GM12873 (cell line): ENCODE measurements around the gene CARF.

Experiments
- TF ChIP-seq, protein P1 (sequence below): IDR thresholded peaks from 2 replicates; pipeline ENCODE4 v1.5.1; 2012; ENCODE audit warnings: low read depth, mild to moderate bottlenecking, moderate library complexity, low read length, control low read depth; ENCODE audit not compliant: insufficient read depth; ENCODE audit errors: missing control alignments

The CARF gene

DNA sequence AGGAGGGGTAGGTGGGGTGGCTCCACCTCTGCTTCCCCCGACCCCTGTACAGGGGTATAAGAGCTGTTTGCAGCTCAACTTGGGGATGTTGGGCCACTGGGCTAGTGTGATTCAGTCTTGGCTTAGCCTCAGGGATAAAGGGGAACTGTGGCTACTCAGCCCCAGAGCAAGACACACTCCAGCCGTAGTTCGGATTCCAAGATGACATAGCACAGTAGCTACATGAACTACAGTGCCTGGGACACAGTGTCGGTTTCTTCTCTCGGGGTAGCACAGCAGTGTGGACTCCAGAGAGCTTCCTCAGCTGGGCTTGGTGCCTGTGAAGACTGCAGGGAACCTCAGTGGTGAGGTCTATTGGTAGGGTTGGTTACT, 21.1 kb downstream of the CARF start:
- TF ChIP-seq, protein P1, sequence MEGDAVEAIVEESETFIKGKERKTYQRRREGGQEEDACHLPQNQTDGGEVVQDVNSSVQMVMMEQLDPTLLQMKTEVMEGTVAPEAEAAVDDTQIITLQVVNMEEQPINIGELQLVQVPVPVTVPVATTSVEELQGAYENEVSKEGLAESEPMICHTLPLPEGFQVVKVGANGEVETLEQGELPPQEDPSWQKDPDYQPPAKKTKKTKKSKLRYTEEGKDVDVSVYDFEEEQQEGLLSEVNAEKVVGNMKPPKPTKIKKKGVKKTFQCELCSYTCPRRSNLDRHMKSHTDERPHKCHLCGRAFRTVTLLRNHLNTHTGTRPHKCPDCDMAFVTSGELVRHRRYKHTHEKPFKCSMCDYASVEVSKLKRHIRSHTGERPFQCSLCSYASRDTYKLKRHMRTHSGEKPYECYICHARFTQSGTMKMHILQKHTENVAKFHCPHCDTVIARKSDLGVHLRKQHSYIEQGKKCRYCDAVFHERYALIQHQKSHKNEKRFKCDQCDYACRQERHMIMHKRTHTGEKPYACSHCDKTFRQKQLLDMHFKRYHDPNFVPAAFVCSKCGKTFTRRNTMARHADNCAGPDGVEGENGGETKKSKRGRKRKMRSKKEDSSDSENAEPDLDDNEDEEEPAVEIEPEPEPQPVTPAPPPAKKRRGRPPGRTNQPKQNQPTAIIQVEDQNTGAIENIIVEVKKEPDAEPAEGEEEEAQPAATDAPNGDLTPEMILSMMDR: no peak

DNA sequence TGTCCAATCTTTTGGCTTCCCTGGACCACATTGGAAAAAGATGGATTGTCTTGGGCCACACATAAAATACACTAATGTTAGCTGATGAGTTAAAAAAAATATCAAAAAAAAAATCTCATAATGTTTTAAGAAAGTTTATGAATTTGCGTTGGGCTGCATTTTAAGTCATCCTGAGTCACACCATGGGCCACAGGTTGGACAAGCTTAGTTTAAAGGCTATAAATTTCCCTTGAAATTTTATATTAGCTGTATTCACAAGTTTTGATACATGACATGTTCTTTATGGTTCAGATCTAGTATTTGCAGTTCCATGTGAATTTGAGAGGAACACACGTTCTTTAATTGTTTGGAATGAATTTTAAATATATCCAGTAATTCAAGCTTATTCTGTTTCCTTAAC, 21.9 kb downstream of the CARF start:
- TF ChIP-seq, protein P1: no peak

DNA sequence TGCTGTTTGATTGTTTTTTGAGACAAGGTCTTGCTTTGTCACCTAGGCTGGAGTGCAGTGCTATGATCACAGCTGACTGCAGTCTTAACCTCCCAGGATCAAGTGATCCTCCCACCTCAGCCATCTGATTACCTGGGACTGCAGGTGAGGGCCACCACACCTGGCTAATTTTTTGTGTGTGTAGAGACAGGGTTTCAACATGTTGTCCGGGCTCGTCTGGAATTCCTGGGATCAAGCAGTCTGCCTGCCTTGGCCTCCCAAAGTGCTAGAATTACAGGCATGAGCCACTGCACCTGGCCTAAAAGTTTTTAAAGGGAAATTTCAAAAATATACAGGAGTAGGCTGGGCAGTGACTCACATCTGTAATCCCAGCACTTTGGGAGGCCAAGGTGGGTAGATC, 22.4 kb downstream of the CARF start:
- TF ChIP-seq, protein P1: no peak

DNA sequence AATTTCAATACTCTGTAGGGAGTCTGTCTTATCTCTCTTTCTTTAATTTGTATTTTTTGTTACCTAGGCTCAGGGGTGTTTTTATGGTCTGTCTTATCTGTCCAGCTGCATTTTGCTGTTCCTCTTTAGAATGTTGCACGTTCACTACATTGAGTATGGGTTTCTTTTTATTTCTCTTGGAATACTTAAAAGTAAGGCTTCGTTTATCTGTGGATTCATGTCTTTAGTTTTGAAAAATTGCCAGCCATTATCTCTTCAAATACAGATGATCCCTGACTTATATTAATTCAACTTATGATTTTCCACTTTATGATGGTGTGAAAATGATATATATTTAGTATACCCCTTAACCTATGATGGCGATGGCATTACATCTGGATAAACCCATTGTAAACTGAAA, 26.9 kb downstream of the CARF start:
- TF ChIP-seq, protein P1: no peak

DNA sequence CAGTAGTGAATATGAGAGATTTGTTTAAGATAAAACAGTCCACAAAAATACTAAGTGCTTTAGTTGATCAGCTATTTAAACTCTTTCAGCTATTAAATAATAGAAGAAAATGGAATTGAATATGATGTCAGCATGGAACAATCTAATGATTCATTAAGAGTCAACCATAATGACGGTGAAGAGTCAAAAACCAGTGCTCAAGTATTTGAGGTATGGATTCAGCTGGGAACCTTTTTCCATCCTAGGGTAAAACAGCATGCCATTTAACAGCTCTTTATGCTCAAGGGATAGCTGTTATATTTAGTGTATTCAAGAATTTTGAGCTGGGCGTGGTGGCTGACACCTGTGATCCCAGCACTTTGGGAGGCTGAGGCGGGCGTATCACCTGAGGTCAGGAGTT, 29.7 kb downstream of the CARF start:
- TF ChIP-seq, protein P1: no peak

DNA sequence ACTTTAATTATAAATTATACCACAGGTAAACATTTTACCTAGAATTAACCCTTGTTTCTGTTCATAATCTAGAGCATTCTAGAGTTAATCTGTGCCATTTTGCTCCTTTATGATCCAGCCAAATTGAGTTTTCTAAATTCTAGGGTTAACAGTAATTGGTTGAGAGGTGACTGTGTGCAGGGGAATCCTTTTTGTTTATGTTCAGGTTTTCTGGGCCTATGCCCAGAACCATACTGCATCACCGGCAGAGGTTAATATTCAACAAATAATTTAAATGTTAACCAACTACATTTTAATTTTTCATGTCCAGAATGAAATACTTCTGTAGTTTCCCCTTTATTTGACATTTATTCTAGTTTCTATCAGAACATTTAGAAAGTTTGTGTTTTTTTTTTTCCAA, 32.3 kb downstream of the CARF start:
- TF ChIP-seq, protein P1: no peak

DNA sequence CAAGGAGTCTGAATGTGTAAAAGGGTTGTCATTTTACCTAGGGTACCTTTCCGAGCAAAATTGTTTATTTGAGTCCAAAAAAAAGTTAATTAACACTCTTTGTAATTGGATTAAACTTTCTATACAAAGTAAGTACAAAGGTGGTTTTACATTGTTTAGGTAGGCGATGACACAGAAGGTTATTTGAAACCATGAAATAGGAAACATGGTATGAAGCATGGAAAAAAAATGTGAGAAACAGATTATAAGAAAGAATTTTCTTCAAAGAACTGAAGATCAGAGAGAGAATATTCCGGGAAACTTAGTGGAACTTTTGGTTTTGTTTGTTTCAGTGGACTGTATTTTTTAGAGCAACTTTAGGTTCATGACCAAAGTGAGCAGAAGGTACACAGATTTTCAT, 32.7 kb downstream of the CARF start:
- TF ChIP-seq, protein P1: no peak
